Fibroblast of the aortic adventitia (primary cell): ENCODE results near the gene TTYH3. TPM values are rescaled to one million over a fixed set of nuclear protein-coding genes. Genes with fewer than 3 reads are reported as not detected.

Source experiments
- DNase-seq: peaks from one replicate; pipeline ENCODE4 v3.0.0-alpha.2; 2010; ENCODE audit warnings: low read depth
- H3K4me3 ChIP-seq: 2 replicates; pipeline ENCODE4 v1.5.1; 2011; ENCODE audit warnings: low read depth, mild to moderate bottlenecking, control low read depth, low read length, moderate library complexity
- CTCF ChIP-seq: IDR thresholded peaks from 2 replicates; pipeline ENCODE4 v1.5.1; 2011; ENCODE audit warnings: mild to moderate bottlenecking, low read length, control low read depth, inconsistent platforms; ENCODE audit not compliant: insufficient read depth
- total RNA-seq: library from RNA; depleted of rRNA; stranded (reverse); fragments of >200 nt; gene quantifications from 2 replicates; pipeline ENCODE4 v1.2.3, GENCODE V29; 2012; ENCODE audit warnings: low replicate concordance

TTYH3 gene
- total RNA-seq, 1 donor, result 27.9 TPM

- no peak for DNase-seq
- H3K4me3 ChIP-seq, result no peak overlapping the region
- TF ChIP-seq CTCF, result no peak
Observed at GRCh38 chr7:2657920-2658671, 26.3 kb downstream of the TTYH3 start.

GRCh38 chr7:2658941-2659340 is 27.2 kb downstream of the TTYH3 start:
- no peak for TF ChIP-seq CTCF
- no peak overlapping the region for H3K4me3 ChIP-seq
- DNase-seq, result no peak

- no peak for TF ChIP-seq CTCF
Observed at GRCh38 chr7:2659556-2660358, 28.0 kb downstream of the TTYH3 start.

GRCh38 chr7:2660359-2661095 is 28.7 kb downstream of the TTYH3 start:
- H3K4me3 ChIP-seq, result no peak overlapping the region
- no peak for DNase-seq
- peak; percentile 10 for TF ChIP-seq CTCF

More at GRCh38 chr7:2659556-2660358, 28.0 kb downstream of the TTYH3 start:
- H3K4me3 ChIP-seq, result no peak overlapping the region
- no peak for DNase-seq

GRCh38 chr7:2661096-2661449 is 29.3 kb downstream of the TTYH3 start:
- TF ChIP-seq CTCF, result no peak
- no peak overlapping the region for H3K4me3 ChIP-seq
- DNase-seq, result no peak

- DNase-seq, result no peak
- no peak overlapping the region for H3K4me3 ChIP-seq
- TF ChIP-seq CTCF, result no peak
Observed at GRCh38 chr7:2661602-2662272, 30.0 kb downstream of the TTYH3 start.
